Hematopoietic multipotent progenitor cell treated with erythropoietin and hydrocortisone succinate and interleukin-3 and kit ligand, for 15 days (in vitro differentiated cells): ENCODE measurements around the gene ZBED4.
A peak's percentile ranks its signal among the peaks of the same experiment; 100 is the strongest.
"Not testable (repeated sequence)": the region's sequence is repeated elsewhere in the genome, so short reads cannot be mapped to it uniquely, and the experiment has no call there.

Experiments
- DNase-seq: peaks from one replicate; pipeline ENCODE4 v3.0.0-alpha.2; 2015; ENCODE audit warnings: low spot score

The ZBED4 gene

GRCh38 chr22:49852568-49852897 lies 1.1 kb upstream of the ZBED4 start:
- not testable (repeated sequence) for DNase-seq

GRCh38 chr22:49853981-49854831 lies 562 bp downstream of the ZBED4 start:
- DNase-seq: peak; percentile 16

GRCh38 chr22:49855251-49855911 lies 1.7 kb downstream of the ZBED4 start:
- no peak for DNase-seq

- no peak for DNase-seq
Measured at GRCh38 chr22:49856343-49856742, 2.7 kb downstream of the ZBED4 start.

GRCh38 chr22:49856766-49857618 lies 3.3 kb downstream of the ZBED4 start:
- DNase-seq: no peak

GRCh38 chr22:49858827-49859226 lies 5.2 kb downstream of the ZBED4 start:
- DNase-seq: no peak

- no peak for DNase-seq
Measured at GRCh38 chr22:49861642-49862495, 8.2 kb downstream of the ZBED4 start.

- no peak for DNase-seq
Measured at GRCh38 chr22:49862496-49862776, 8.8 kb downstream of the ZBED4 start.

- DNase-seq: no peak
Measured at GRCh38 chr22:49863931-49864330, 10.3 kb downstream of the ZBED4 start.

- DNase-seq: no peak
Measured at GRCh38 chr22:49865156-49865555, 11.5 kb downstream of the ZBED4 start.

GRCh38 chr22:49866134-49866533 lies 12.5 kb downstream of the ZBED4 start:
- no peak for DNase-seq

GRCh38 chr22:49866646-49867045 lies 13.0 kb downstream of the ZBED4 start:
- no peak for DNase-seq

GRCh38 chr22:49867303-49868265 lies 13.9 kb downstream of the ZBED4 start:
- no peak for DNase-seq

- no peak for DNase-seq
Measured at GRCh38 chr22:49869086-49869830, 15.6 kb downstream of the ZBED4 start.

- DNase-seq: no peak
Measured at GRCh38 chr22:49869845-49870712, 16.4 kb downstream of the ZBED4 start.

- peak; percentile 32 for DNase-seq
Measured at GRCh38 chr22:49871482-49871881, 17.8 kb downstream of the ZBED4 start.

GRCh38 chr22:49872347-49872746 lies 18.7 kb downstream of the ZBED4 start:
- DNase-seq: no peak

- no peak for DNase-seq
Measured at GRCh38 chr22:49873228-49873940, 19.7 kb downstream of the ZBED4 start.
